ENCODE results near the gene MEP1B.

DNA sequence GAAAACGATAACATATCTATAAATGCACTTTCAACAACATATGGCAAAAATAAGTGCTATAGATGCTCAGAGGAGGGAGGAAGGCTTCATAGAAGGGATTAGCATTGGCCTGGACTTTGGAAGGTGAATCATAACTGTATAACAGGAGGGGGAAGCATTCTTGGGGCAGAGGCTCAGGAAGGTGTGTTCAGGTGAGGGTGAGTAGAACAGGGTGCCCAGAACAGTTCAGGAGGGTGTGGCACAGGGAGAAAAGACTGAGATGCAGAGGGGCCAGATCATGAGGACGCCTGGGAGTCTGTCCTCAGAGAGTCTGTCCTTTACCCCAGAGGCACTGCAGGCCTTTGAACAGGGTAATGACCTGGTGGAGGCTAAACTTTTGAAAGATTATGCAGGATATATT is 29.3 kb upstream of the MEP1B start:
- TF ChIP-seq, protein P1, sequence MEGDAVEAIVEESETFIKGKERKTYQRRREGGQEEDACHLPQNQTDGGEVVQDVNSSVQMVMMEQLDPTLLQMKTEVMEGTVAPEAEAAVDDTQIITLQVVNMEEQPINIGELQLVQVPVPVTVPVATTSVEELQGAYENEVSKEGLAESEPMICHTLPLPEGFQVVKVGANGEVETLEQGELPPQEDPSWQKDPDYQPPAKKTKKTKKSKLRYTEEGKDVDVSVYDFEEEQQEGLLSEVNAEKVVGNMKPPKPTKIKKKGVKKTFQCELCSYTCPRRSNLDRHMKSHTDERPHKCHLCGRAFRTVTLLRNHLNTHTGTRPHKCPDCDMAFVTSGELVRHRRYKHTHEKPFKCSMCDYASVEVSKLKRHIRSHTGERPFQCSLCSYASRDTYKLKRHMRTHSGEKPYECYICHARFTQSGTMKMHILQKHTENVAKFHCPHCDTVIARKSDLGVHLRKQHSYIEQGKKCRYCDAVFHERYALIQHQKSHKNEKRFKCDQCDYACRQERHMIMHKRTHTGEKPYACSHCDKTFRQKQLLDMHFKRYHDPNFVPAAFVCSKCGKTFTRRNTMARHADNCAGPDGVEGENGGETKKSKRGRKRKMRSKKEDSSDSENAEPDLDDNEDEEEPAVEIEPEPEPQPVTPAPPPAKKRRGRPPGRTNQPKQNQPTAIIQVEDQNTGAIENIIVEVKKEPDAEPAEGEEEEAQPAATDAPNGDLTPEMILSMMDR (IDR thresholded peaks at IDR 0.05) = no peak
- TF ChIP-seq POLR2A (IDR thresholded peaks at IDR 0.05) = no peak
